Femur (tissue), 1 donor: ENCODE measurements around the gene APBB1IP.
"Not testable (repeated sequence)": the region's sequence is repeated elsewhere in the genome, so short reads cannot be mapped to it uniquely, and the experiment has no call there.

Source experiments
- DNase-seq: peaks from one replicate; pipeline ENCODE4 v3.0.0-alpha.2; 2017

The APBB1IP gene

GRCh38 chr10:26479766-26480492 is 41.8 kb downstream of the APBB1IP start:
- DNase-seq, result no peak

DNA sequence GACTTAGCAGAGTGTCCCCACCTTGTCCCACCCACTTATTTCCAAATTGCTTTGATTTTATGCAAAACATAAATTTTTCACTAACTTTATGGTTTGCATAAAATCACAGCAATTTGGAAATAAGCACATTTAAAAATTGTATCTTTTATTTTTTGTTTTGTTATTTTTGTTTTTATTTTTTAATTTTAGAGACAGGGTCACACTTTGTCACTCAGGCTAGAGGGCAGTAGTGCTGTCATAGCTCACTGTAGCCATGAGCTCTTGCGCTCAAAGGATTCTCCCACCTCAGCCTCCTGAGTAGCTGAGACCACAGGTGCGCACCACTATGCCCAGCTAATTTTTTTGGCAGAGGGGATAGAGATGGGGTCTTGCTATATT is 43.2 kb downstream of the APBB1IP start:
- DNase-seq, result no peak

DNA sequence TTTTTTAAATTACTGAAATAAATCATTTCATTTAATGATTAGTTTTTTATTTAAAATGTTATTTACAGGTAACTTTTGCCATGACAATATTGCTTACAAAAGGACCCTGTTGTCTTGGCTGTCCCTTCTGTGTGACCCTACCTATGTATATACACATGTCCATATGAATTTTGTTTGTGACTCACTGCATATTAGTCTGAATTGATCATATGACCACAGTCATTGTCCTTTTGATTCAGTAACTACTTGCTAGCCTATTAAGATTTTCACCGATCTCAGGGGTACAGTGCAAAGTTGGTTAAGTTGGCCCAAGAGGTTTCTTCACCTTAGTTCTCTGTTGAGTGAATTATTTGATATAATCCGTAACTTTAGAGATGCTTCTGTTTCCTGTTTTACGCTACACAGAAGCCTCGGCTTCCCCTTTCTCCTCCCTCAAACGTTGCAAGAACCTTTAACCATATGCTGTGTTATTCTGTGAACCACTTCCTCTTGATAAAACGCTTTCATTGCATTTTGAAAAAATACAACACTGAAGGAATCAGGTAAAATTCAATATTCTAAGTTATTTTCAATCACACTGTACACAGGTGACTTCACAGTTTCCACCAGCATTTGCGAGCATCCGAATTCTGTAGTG is 43.9 kb downstream of the APBB1IP start:
- DNase-seq, result peak; percentile 31

GRCh38 chr10:26483554-26483953 is 45.4 kb downstream of the APBB1IP start:
- no peak for DNase-seq

DNA sequence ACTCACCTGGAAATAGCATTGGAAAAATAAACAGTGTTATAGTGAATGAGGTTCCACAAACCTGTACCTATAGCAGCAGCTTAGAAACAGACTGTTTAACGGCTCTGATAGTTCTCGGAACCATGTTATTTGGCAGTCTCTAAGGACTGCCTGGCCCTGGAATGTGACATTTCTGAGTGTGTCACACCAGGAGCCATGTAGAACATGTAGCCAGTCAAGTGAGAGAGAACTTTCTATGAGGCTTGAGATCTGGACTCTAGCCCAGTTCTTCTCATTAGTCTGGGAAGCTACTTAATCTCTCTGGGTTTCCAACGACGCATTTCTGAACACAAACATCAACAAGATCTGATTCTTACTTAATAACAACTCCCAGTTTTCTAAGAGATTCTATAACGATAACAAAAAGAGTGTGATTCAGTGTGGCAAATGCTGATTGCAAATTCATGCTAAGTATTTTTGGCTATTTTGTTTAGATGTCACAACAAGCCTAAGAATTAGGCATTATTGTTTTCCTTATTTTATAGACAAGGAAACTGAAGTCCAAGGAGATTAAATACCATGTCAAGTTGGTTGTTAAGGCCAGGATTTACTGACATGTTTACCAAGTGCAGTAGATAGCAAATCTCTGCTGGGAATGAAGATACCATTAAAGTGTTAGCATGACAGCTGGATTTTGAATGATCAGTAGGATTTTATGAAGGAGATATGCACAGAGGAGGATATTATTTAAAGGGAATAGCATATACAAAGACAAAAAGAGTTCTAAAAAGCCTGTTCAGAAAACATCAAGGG is 47.2 kb downstream of the APBB1IP start:
- no peak for DNase-seq

DNA sequence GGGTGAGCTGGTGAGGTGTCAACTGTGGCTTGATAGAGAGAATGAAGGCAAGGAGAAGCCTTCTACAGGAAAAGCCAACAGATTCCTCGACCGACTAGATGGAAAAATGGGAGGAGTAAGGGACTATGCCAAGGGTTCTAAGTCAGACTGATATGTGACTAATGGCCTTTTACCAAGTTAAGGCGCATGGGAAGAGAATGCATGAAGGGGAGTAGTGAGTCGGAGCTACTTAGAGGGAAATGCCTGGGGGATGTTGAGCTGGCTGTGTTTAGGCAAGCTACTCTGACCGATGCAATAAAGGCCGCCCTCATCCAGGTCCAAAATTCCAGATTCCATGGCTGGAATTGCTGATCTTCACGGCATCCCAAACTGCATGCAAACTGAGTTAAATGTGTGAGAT is 48.2 kb downstream of the APBB1IP start:
- peak; percentile 44 for DNase-seq

- DNase-seq, result peak; percentile 63
These were observed 49.1 kb downstream of the APBB1IP start for GRCh38 chr10:26486990-26487850.

GRCh38 chr10:26488344-26488743 is 50.2 kb downstream of the APBB1IP start:
- no peak for DNase-seq

GRCh38 chr10:26489081-26489480 is 50.9 kb downstream of the APBB1IP start:
- no peak for DNase-seq

- DNase-seq, result not testable (repeated sequence)
These were observed 52.2 kb downstream of the APBB1IP start for GRCh38 chr10:26490367-26490766.

DNA sequence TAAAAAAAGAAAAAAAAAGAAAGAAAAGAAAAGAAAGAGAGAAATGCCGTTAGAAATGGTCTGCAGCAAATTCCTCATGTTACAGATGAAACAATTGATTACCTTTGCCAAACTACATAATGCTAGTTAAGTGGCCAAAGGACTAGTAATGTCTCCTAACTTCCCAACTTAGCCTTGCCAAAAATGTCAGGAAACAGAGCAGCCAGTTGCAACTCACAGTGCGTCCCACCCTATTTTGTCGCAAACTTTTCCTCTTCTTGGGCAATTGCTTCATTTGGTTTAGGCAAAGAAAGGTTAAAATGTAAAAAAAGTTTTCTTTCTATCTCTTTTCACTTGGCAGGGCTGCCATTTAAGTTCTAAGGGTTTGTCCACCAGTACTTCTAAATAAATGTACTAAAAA is 53.1 kb downstream of the APBB1IP start:
- no peak for DNase-seq

DNA sequence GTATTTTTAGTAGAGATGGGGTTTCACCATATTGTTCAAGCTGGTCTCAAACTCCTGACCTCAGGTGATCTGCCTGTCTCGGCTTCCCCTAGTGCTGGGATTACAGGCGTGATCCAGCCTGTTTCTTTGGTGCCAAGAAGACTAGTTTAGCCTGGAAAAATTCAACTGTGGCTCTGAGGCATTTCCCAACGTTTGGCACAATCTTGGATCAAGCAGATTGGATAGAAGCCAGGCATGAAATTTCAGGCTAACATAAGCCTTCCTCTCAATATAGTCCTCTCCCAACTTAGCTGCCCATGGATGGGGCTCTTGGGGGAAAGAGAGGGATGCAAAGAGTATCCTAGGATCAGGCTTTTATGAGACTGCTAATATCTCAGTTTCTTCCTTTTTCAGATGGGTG is 53.8 kb downstream of the APBB1IP start:
- DNase-seq, result no peak

GRCh38 chr10:26492725-26493124 is 54.6 kb downstream of the APBB1IP start:
- DNase-seq, result not testable (repeated sequence)

DNA sequence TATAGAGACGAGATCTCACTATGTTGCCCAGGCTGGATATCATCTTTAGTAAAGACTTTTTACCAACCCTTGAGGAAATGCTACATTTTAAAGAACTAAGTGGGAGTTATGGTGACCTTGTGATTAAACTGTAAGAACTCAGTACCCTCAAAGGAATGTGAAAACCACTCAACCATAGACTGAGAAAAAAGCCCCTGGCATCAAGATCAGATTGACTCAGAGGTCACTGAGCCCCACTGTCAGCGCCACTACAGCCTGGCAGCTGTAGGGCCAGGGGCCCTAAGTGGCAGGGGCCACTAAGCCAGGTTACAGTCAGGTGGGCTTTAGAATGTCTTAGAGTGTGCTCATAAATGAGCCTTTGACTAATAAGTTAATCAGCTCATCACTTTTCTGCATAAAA is 55.9 kb downstream of the APBB1IP start:
- no peak for DNase-seq

DNA sequence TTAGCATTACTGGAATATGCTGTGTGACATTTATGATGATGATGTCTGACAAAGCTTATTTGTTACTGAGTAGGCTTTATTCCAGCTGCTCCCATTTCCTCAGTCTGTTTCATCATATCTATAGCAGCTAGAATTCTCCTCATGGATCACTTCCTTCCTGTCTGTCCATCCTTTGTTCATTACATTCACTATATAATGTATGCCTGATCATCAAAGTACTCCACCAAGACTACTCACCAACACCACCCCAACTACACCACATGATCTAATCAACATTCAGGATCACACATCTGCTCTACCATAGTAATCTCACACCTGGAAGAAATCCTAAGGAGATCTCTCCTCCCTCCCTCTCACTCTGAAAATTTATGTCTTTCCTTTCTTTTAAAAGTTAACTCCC is 61.3 kb downstream of the APBB1IP start:
- no peak for DNase-seq

DNA sequence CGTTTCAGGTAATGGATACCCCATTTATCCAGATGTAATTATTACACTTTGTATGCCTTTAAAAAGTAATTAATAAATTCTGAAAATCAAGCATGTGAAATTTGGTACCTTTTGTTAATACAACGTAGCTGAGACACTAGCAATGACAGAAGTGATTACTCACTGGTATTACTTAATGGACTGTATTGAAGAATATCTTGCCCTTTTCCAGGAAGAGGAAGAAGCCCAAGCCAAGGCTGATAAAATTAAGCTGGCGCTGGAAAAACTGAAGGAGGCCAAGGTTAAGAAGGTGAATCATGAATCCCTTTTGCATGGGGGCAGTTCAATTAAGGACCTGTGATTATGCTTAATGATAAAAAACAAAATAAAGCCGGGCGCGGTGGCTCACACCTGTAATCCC is 64.8 kb downstream of the APBB1IP start:
- DNase-seq, result no peak

GRCh38 chr10:26503911-26504310 is 65.8 kb downstream of the APBB1IP start:
- no peak for DNase-seq

- DNase-seq, result not testable (repeated sequence)
These were observed 66.3 kb downstream of the APBB1IP start for GRCh38 chr10:26504429-26504828.

DNA sequence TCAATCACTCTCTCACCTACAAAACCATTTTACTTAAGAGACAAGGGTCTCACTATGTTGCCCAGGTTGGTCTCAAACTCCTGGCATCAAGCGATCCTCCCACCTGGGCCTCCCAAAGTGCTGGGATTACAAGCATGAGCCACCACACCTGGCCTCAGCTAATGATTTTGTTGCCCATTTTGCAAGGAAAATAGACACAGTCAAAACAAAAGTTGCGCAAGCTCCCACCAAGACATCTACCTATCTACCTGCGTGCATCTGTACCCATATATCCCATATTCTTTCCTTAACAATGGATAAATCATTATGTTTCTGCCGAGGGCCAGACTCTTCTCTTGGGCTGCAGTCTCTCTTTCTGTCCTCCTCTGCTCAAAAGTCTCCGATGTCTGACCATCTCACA is 67.3 kb downstream of the APBB1IP start:
- DNase-seq, result no peak

DNA sequence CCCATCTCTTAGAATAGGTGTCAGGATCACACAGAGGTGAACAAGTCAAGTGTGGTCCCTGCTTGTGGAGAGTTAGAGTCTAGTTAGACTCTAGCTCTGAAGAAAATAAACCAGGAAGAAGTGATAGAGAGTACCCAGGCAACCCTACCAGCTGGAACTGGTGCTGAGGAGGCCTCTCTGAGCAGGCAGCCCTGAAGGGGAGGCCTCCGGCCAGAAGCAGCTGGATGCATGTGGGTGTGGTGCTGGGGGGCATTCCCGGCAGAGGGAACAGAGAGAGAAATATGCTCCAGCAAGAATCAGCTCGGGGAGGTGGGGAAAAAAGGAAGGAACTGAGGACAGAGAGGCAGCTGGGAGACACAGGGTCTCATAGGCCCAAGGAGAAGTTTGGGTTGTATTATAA is 68.6 kb downstream of the APBB1IP start:
- no peak for DNase-seq

- DNase-seq, result no peak
These were observed 69.3 kb downstream of the APBB1IP start for GRCh38 chr10:26507441-26507840.

DNA sequence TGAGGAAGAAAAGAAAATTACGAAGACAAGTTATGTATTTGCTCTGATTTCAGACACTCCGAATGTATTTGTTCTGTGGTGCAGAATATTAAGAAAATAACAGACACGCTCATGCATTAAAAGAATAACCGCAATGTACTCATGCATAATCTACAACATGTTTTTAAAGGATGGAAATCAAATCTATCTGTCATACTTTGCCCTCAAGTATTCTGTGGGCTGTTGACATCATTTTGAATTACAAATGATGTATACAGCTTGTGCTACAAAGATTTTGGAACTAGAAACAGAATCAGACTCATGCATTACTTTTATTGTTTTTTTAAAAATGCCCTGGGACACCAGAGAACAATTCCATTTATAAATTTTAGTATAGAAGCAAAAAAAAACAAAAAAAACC is 69.9 kb downstream of the APBB1IP start:
- DNase-seq, result no peak

DNA sequence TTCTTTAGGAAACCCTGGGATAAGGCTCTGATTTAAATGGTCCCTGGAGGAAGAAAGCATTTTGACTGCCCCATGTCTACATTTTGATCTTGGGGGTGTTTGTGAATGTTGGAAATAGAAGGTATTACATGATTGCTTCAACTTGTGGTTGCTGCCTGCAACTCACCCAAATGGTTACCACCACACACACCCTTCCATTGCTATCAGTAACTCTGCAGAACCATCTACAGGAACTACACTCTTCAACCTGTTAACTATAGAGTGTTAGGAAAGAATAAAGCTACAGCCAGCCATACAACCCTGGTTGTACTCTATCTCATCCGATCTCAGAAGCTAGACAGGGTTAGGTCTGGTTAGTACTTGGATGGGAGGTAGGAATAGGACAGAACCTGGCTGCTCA is 71.2 kb downstream of the APBB1IP start:
- no peak for DNase-seq
